Stimulated activated CD8-positive, alpha-beta memory T cell treated with anti-CD3 and anti-CD28 coated beads, Interleukin-15, amount 100 ng/mL, for 4 hours (primary cell): Measurements from ENCODE around the gene CTNNA2.

Source experiments
- DNase-seq, 2 donors: peaks; one replicate each; pipeline ENCODE4 v3.0.0-alpha.2; 2020; ENCODE audit warnings: low read depth in 2 of 2

The CTNNA2 gene

DNA sequence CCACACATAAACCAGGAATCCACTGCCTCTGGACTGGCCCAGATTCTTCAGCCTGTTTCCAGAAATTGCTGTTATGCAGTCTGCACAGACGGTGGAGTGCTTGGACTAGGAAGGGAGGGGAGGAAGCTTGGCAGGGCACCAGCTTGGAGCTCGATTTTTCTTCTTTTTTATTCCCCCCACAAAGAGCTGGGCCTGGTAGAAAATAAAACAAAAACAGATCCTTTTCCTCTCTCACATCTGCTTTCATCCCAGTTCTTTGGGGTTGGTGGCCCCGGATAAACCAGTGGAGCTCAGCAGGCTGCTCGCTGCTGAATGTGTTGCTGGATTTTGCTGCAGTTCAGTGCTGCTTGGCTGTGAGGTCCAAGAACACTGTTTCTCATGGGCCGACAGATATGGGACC is 775.7 kb downstream of the CTNNA2 start:
- no peak for DNase-seq

DNA sequence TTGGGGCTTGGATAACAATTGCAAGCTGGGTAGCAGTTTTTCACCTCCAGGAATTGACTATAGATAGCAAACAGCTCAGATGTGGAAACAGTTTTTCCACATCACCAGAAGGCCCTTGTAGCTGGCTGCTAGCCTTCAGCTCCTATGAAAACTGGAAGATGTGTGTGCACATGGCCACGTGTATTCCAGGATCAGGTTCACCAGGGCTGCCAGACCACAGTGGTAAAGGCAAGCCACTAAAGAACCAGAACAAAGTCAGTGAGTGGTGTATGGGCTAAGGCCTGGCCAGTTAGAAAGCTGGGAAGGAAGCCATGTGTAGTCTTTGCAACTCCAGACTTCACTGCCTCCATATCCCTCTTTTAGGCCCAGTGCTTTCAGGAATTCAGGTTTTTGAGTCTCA is 778.8 kb downstream of the CTNNA2 start:
- DNase-seq: no peak

DNA sequence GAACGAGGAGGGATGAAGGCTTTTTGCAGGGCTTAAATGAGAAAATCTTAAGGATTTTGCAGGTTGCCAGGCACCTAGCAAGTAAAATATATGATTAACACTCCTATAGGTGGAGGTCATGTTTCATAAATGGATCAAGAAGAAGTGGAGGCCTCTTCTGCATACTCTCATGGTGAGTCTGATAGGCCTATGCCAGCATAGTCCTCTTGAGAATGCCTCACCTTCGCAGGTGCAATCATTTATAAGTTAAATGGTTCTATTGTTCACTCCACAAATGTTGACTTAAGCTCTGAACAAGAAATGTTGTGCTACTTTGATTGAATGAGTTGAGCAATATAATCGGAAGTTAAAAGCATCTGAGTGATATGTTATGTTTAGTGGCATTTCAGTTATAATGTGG is 779.6 kb downstream of the CTNNA2 start:
- no peak for DNase-seq

DNA sequence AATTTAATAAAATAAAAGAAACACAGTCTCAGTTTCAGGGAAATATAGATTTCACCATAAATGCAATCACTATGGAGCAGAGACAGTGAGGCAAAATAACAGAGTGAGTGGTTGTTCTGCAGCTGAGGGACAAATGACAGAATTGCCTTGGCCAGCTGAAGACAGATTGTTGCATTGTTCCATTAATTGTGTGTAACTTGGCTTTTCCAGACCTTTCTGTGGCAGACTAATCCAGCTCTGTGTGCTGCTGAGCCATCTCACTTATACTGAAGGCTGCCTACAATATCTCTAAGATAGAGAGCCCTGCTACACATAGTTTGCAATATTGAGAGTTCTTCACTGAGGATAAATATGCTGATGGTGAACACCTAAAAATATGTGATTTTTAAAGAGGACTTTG is 780.2 kb downstream of the CTNNA2 start:
- DNase-seq: no peak

DNA sequence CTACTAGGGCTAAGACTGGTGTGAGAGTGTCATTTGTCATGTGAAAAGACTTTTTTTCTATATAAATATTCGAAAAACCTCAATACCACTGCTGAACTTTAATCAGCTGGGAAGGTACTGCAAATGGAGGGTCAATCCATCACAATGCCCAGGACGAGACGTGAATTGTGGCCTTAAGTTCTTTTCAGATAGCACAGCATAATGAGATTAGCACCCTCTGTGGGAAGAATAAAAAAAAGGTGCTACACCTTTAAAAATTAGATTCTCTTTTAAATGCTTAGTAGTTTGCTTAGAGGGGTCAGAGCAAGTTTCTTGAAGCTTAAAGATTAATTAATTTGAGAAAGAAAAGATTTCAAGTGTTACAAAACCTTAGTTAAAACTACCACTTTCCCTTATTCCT is 786.1 kb downstream of the CTNNA2 start:
- no peak for DNase-seq

DNA sequence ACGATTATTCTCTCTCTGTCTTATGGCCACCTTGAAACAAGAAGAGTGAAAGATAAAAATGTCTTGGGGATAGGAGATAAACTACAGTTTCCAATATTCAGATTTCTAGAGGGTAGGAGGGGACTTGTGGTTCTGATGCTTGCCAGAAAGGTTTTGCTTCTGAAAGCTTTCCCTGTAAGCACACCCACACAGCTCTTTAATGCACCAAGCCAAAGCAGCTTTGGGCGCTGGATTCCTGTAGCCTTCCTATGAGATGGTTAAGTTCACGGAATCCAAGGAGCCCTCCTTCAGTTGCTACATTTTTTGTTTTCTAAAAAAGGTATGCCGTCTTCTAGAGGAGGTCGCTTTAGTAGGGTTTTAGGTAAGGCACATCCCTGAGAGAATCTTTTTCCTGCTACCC is 786.8 kb downstream of the CTNNA2 start:
- DNase-seq: no peak

DNA sequence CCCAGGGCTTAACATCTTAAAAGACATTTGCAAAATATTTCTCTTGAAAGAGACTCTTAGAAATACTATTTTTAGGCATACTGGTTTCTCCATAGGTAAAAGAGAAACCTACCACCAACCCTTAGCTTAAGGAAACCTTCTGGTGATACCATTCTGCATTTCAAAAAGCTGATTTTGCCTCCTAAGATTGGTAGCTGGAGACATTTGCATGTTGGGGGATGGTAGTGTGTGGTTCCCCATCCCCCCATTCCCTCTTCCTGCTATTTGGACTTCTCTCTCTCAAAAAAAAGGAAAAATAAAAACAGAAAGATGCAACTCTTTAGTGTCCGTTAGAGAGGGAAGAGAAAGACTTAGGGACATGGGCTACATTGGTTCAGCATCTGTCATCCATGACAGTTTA is 787.5 kb downstream of the CTNNA2 start:
- no peak for DNase-seq

DNA sequence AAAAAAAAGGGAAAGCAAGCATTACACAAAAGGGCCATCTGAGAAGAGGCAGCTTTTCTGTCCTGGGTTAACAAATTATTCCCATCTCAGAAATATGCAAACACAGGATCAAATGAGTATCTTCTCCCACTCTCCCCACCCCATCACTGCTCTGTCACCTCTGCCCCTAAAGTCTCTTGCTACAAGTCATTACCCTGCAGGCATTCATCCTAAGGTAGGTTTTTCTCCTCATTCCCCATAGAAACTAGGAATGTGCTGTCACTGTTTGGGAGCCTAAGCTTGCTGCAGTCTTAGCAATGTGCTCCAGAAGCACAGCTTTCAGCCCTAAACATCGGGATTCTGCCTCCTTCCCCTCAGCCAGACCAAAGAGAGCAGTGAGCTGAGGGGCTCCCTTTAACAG is 788.1 kb downstream of the CTNNA2 start:
- no peak for DNase-seq

DNA sequence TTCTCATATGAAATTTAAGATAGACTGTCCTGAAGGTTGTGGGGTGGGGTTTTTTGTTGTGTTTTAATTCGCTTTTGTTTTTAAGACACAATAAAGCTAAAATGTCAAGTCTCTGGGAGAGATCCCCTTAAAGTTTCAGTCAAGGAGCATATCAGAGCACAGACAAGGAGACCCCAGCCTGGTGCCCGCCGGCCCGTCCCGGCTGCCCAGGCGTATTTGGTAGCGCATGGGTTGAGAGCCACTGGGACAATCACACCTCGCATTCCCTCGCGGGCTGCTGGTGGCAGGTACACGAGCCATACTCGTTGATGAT is 789.1 kb downstream of the CTNNA2 start:
- DNase-seq: no peak

DNA sequence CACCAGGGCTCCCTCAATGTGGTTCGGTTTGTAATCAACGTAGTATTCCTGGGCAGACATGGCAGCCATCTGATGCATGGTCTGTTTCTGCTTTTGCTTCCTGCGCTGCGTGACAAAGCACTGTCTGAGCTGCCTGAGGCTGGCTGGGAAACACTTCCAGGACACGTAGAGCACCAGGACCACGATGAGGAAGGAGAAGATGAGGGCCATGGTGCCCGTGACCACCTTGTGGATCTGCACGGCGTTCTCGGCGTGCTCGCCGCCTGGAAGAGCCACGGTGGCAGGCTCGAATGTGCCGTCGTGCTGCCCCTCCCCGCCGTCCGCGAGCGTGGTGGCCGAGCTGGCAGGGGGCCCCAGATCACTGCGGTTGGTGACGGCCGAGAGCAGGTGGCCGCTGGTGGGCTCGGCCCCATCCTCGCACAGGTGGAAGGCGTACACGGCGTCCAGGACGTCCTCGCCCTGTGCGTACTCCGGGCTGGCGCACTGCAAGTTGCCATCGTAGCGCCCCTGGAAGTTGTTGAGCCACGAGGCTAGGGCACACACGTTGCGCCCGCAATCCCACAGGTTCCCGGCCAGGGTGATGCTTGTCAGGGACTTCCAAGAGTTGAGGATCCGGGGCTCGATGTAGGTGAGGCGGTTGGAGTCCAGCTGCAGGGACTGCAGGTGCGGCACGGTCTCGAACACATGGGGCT is 789.6 kb downstream of the CTNNA2 start:
- DNase-seq: no peak

DNA sequence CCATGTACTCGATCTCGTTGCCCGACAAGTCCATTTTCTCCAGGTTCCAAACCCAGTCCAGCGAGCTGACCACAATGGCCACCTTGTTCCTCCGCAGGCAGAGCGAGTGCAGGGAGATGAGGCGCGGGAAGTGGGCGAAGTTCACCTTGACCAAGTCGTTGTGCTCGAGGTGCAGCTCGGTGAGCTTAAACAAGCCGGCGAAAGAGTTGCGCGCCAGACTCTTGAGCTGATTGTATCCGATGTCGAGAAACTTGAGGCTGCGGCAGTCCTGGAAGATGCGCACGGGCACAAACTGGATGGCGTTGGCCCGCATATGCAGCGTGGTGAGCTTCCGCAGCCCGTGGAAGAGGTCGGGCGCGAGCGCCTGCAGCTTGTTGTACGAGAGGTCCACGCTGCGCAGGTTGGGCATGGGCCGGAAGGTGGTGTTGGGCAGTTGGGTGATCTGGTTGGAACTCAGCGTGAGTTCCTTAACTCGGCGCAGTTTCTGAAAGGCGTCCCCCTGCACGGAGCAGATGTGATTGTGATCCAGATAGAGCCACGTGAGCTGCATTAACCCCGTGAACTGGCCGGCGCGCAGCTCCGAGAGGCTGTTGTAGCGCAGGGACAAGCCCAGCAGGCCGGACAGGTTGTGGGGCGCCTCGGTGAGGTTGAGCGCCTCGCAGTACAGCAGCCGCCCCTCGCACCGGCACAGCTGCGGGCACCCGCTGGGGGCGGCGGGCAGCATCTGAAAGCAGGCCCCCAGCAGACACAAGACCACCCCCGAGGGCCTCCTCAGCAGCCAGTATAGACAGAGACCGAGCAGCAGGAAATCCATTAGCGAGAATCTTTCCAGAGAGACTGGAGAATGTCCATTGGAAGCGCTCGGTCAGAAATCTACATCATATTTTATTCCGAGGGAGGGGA is 790.4 kb downstream of the CTNNA2 start:
- no peak for DNase-seq

DNA sequence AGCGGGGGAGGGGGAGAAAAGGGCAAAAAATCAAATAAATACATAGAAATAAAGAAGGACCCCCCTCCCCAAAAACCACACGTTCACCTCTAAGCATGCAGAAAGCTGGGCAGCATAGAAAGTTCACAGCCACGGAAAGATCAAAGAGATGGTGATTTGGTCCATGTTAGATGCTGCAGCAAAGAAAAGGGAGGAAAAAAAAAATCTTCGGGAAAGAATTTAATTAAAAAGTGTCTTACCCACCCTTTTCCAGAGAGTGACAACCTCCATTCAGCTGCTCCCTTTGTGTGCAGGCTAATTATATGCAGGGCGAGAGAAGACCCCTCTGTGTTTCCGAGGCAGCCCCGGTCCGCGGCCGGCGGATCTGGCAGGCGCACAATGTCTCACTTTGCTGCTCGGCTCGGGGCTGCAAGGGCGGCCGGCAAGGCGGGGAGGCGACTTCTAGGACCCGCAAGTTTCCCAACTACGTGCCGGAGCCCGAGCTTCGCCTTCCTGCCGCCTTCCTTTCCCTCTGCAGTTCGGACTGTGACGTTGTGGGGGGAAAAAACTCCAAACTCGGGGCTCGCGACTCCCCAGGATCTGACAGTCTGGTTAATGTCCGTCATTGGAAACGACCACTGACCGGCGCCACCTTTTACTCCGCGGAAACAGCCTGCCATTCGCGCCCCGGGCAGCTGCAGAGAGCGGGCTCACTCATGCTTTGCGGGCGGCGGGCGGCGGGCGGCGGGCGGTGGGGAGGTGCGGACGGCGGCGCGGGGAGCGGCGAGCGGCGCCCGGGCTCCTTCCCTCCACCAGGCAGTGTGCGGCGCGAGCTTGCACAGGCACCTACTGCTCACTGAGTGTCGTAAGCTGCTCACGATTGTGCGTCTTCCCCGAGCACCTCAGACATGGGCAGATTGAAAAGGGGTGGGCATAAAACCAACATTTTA is 791.3 kb downstream of the CTNNA2 start, which contains the start of gene LRRTM1:
LRRTM1 (minus strand) TSS at position 844 of the 929 bp plus-strand sequence. CDS start 933 bp downstream, outside the sequence.
- no peak for DNase-seq

DNA sequence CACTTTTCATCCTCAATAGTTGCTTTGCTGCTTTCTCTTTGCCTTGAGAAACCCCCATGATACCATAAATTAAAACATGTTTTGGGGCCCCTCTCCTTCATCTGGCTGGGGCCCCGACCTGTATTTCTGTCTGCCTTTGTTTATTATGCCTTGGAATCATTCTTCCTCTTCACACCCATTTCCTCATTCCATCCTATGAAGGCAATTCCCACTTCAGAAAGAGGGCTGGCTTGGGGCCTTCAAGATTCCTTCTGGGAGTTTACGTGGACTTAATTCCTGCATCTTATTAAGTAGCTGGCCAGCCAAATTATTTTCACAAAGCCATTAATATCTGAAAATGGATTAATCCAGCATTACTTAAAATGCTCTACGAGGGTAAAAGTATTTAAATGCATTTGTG is 798.5 kb downstream of the CTNNA2 start:
- no peak for DNase-seq

DNA sequence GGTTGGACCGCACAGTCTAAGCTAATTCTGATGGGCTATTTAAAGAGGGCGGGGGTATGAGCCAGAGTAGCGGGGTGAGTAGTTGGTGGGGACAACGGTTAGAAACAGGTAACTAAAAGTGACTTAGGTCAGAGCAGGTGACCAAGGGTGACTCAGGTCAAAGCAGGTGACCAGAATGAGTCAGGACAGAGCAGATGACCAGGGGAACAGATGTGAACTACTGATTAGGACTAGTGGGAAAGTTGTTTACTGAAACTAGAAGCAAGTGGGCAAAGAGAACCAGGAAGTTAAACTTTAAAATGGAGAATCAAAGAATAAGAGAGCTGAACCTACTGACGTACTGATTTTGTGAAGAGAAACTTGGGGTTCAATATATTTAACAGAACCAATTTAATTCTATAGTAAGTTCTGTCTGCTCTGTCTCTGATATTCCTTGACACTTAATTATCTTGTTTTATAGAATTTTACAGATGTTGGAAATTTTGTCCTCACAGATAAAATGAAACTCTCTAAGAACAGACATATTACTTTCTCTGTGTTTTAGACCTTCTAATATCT is 799.5 kb downstream of the CTNNA2 start:
- no peak for DNase-seq

DNA sequence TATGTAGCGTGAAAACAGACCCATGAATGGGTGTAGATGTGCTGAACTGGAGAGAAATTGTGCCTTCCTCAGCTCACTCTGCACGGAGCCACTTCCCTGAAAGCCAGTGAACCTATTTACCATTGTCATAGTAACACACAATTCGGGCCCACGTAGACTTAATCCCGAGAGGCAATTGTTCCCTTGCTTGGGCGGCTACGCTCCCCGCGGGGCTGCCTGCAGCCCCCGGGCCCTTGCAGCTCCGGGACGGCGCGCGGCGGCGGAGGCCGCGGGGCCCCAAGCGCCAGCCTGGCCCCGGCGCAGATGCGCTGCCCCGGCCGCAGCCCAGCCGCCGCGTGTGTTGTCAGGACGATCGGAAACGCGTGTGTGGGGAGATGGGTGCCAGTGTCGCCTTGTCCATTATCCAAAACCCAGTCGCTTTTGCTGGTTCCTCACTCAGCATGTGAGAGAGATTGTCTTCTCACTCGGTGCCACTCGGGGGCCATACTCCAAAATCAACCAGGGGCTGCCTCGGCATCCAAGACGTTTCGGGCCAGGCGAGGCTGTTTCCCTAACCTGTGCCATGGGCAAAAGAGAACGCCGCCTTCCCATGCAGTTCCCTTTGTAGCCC is 809.6 kb downstream of the CTNNA2 start:
- no peak for DNase-seq

DNA sequence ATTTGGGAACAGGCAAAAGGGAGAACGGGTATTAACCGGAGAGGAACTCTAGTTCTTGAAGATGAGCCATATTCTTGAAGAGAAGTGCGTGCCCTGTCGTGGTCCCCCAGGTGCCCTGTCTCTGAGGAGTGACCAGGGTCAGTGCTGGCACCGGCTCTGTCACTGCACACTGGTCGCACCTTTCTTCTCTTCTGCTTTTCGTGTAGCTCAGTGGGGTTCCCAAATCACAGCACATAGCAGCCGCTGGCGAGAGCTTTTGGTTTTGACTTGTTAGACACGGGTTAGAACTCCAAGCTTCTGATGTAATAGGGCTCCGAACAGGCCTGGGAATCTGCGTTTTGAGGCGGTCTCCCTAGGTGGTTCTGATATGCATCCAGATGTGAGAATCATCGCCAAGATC is 810.1 kb downstream of the CTNNA2 start:
- no peak for DNase-seq

DNA sequence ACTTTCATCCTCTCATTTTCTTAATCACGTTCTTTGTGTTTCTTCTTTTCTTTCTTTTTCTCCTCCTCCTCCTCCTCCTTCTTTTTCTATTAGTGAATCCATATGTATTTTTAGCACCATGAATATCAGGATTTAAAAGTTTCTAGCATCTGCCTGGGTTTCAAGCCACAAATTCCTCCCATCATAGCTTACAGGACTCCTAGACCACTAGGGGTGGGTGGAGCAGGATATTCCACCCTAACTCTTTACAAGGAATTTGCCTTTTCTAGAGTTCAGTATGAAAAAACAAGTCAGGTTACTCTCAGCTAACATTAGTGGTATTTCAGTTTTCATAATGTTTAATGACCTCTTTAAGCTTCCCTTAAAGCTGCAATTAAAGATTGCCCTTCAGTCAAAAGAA is 810.8 kb downstream of the CTNNA2 start:
- DNase-seq: no peak

DNA sequence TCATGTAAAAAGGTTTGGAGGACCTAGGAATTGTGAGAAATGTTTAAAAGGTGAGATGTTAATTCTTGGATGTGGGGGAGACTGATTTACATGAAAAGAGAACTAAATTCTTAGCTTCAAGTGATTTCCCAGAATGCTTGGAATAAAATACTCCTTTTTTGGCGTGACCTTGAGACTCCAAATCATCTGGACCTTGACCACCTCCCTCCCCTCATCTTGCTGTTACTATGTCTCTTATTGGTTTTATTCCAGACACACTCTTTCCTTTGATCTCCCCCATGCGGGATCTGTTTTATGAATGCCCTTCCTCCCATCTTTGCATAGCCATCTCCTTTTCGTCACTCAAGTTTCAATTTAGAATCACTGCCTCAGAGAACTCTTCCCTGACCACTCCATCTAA is 811.7 kb downstream of the CTNNA2 start:
- no peak for DNase-seq

DNA sequence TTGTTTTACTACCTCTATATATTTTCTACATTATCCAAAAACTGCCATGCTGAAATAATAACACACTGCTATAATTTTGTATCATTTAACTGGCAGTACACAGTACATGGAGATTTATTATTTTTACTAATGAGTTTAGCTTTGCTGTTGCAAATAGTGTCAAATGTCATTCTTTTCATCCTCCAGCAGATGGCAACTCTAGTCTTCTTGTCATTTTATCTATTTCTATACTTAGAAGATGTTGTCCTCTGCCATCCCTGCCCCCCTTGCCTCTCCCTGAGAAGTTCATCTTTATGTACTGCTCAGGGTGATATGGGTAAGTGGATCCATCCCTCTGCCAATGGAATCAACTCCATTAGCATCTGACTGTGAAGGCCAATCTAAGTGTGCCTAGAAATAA is 813.4 kb downstream of the CTNNA2 start:
- no peak for DNase-seq

DNA sequence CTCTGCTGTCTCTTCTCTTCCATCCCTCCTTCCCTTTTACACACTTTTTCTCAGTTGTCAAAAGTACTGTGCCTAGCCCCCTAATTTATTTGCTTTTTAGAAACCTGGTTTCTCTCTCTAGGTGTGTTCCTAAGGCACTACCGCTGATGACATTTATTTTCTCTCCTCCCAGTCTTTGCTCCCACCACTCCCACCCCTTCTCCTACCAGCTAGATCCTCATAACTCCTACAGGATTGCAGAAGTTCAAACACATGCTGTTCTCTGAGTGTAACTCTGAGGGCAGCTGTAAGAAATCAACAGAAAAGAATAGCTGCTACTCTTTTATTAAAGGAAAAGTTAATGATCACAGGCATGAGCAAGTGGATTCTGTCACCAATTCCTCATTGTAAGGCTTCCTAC is 814.0 kb downstream of the CTNNA2 start:
- DNase-seq: no peak

DNA sequence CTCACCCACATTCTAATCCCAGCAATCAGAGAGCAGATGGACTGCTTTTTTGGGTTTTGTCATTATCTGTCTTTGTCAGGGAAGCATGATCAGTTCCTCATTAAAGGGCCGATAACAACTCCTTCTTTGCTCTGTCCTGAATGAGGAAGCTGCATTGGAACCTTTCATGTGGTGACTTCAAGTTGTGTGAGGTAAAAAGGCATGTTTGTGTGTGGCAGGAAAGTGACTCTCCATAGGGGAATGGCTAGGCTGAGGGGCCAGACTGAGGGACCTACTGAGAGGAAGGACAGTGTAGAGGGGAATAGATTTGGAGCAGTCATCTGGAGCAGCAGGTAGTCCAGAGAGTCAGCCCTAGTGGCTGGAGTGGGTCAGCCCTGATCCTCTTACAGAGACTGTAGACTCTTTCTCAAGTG is 815.3 kb downstream of the CTNNA2 start:
- DNase-seq: no peak

DNA sequence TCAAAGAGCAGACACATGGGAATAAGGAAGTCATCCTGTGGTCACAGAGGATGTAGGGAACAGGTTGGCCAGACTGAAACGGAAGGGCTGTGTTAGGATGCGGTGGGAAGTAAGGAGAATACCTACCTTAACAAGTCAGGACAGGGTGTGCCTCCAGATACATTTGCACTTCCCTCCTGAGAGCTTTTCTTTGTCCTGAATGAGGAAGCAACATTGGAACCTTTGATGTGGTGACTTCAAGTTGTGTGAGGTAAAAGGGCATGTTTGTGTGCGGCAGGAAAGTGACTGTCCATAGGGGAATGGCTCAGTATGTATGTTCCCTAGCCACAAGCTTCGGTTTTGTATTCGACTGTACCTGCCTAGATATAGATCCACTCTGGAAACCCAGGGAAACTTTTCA is 816.6 kb downstream of the CTNNA2 start:
- no peak for DNase-seq
